Measurements from ENCODE around the gene TSSK6.

TSSK6 gene

GRCh38 chr19:19490214-19490968 is 25.0 kb downstream of the TSSK6 start:
- Mint-ChIP-seq H3K27ac (peak overlapping the region; percentile 98 to 99 (median 99)), H3K36me3 (ENCODE audit: low read depth) (peaks cover 9% of the 10 kb centered on the region), H3K4me1 (peaks cover 51% of the 10 kb centered on the region), H3K27me3 (ENCODE audit: low read depth) (no peaks in the 10 kb centered on the region), H3K4me3 (peak overlapping the region in 2 of 3 experiments; percentile 54 to 60), H3K9me3 (no peaks in the 10 kb centered on the region)
- TF ChIP-seq CTCF (IDR thresholded peaks at IDR 0.05; ENCODE audit: unreplicated experiment in 3 of 3), result peak; percentile 72 to 84 (median 83)

- peak overlapping the region in 2 of 3 experiments; percentile 54 to 60 for H3K4me3 Mint-ChIP-seq
- H3K9me3 Mint-ChIP-seq, result no peaks in the 10 kb centered on the region
- peaks cover 8% of the 10 kb centered on the region for H3K36me3 Mint-ChIP-seq (ENCODE audit: low read depth)
- H3K27ac Mint-ChIP-seq, result peak overlapping the region; percentile 98 to 99 (median 99)
- H3K27me3 Mint-ChIP-seq (ENCODE audit: low read depth), result no peaks in the 10 kb centered on the region
- no peak for TF ChIP-seq CTCF (IDR thresholded peaks at IDR 0.05; ENCODE audit: unreplicated experiment in 3 of 3)
- peaks cover 57% of the 10 kb centered on the region for H3K4me1 Mint-ChIP-seq
Measured at GRCh38 chr19:19489804-19490204, 25.5 kb downstream of the TSSK6 start.

- H3K36me3 Mint-ChIP-seq (ENCODE audit: low read depth), result peaks cover 5% of the 10 kb centered on the region
Measured at GRCh38 chr19:19488875-19489690, 26.3 kb downstream of the TSSK6 start.

GRCh38 chr19:19487950-19488874 is 27.1 kb downstream of the TSSK6 start:
- Mint-ChIP-seq H3K27me3 (ENCODE audit: low read depth) (no peaks in the 10 kb centered on the region), H3K36me3 (ENCODE audit: low read depth) (peaks cover 7% of the 10 kb centered on the region), H3K4me3 (peak overlapping the region; percentile 50 to 60 (median 54)), H3K27ac (peak overlapping the region; percentile 98 to 99 (median 99)), H3K9me3 (no peaks in the 10 kb centered on the region), H3K4me1 (peaks cover 67% of the 10 kb centered on the region)
- no peak for TF ChIP-seq CTCF (IDR thresholded peaks at IDR 0.05; ENCODE audit: unreplicated experiment in 3 of 3)

More at GRCh38 chr19:19488875-19489690, 26.3 kb downstream of the TSSK6 start:
- Mint-ChIP-seq H3K4me1 (peaks cover 60% of the 10 kb centered on the region), H3K9me3 (no peaks in the 10 kb centered on the region), H3K27ac (peak overlapping the region; percentile 98 to 99 (median 99)), H3K4me3 (peak overlapping the region; percentile 40 to 60 (median 54)), H3K27me3 (ENCODE audit: low read depth) (no peaks in the 10 kb centered on the region)
- TF ChIP-seq CTCF (IDR thresholded peaks at IDR 0.05; ENCODE audit: unreplicated experiment in 3 of 3), result no peak

DNA sequence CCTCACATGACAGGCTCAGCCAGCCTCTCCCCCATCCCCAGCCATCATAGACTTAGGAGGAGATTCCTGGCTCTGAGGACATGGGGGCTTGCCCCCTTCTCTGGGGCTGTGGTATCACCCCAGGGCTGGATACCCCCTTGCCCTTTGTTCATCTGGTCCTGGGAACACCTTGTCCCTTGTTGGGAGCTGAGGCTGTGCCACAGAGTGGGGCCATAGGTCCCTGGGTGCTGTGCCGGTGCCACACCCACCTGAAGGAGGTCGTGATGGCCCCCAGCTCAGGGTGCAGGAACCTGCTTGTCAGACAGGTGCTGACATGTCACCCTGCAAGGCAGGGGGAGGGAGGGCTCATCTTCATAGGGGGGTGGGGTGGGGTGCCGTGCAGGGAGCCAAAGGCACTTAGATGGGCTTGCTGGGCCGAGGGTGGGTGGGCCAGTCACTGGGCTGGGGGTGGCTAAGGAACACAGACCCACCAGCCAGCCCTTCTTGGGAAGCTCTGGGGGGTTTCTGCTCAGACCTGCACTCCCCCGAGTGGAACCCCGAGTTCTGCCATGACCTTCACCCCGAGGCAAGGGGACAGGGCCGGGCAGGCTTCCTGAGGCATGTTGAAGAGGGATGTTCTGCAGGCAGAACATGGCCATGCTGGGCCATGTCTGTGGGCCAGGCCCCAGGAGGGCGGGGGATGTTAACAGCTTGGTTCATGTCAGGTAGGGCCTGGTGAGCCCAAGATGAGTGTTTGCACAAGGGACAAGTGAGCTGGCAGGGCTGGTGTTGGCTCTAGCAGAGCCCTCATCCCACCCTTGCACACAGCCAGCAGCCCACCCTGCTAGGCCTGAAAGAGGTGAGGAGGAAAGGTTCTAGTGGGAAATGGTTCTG is 28.0 kb downstream of the TSSK6 start:
- TF ChIP-seq CTCF (IDR thresholded peaks at IDR 0.05; ENCODE audit: unreplicated experiment in 3 of 3), result no peak
- Mint-ChIP-seq H3K36me3 (ENCODE audit: low read depth) (peaks cover 5% of the 10 kb centered on the region), H3K4me1 (peaks cover 76% of the 10 kb centered on the region), H3K27me3 (ENCODE audit: low read depth) (no peaks in the 10 kb centered on the region), H3K4me3 (peak overlapping the region in 1 of 3 experiments; percentile 35), H3K27ac (peak overlapping the region; percentile 98 to 99 (median 99)), H3K9me3 (no peaks in the 10 kb centered on the region)

Data from nephron (organoid).